ENCODE results near the gene ZNF518B.

ZNF518B gene

GRCh38 chr4:10496200-10496599 is 39.0 kb upstream of the ZNF518B start:
- no peaks in the 10 kb centered on the region for H3K4me1 Mint-ChIP-seq
- no peaks in the 10 kb centered on the region for H3K9me3 Mint-ChIP-seq
- TF ChIP-seq CTCF (IDR thresholded peaks at IDR 0.05; ENCODE audit: unreplicated experiment in 3 of 3) = no peak
- H3K27ac Mint-ChIP-seq = no peak overlapping the region
- H3K36me3 Mint-ChIP-seq (ENCODE audit: low read depth) = no peaks in the 10 kb centered on the region
- peaks cover 4% of the 10 kb centered on the region for H3K27me3 Mint-ChIP-seq (ENCODE audit: low read depth)
- no peak overlapping the region for H3K4me3 Mint-ChIP-seq

- peaks cover 4% of the 10 kb centered on the region for H3K27me3 Mint-ChIP-seq (ENCODE audit: low read depth)
- H3K9me3 Mint-ChIP-seq = no peaks in the 10 kb centered on the region
- no peak overlapping the region for H3K27ac Mint-ChIP-seq
- TF ChIP-seq CTCF (IDR thresholded peaks at IDR 0.05; ENCODE audit: unreplicated experiment in 3 of 3) = no peak
- H3K4me1 Mint-ChIP-seq = no peaks in the 10 kb centered on the region
- H3K4me3 Mint-ChIP-seq = no peak overlapping the region
- H3K36me3 Mint-ChIP-seq (ENCODE audit: low read depth) = no peaks in the 10 kb centered on the region
Observed at GRCh38 chr4:10495651-10496050, 38.4 kb upstream of the ZNF518B start.

DNA sequence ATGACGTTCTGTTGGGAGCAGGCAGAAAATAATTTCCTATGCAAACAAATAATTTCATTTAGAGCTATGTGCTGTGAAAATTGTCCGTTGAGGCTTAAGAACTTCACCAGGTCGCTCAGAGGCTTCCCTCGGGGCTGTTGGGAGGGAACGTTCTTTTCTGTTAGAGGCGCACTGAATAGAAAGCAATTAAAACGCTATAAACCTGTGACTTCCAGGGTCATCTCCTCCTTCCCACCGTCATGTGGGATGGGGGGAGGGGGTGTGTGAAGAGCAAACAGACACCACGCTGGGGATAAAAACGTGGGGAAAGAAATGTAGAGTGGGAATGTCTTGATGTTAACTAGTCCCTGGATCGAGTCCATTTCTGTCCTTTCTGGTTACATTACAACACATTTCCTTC is 35.2 kb upstream of the ZNF518B start:
- H3K9me3 Mint-ChIP-seq = no peaks in the 10 kb centered on the region
- no peaks in the 10 kb centered on the region for H3K4me1 Mint-ChIP-seq
- H3K27ac Mint-ChIP-seq = no peak overlapping the region
- TF ChIP-seq CTCF (IDR thresholded peaks at IDR 0.05; ENCODE audit: unreplicated experiment in 3 of 3) = no peak
- H3K36me3 Mint-ChIP-seq (ENCODE audit: low read depth) = no peaks in the 10 kb centered on the region
- peaks cover 4% of the 10 kb centered on the region for H3K27me3 Mint-ChIP-seq (ENCODE audit: low read depth)
- no peak overlapping the region for H3K4me3 Mint-ChIP-seq

- H3K4me3 Mint-ChIP-seq = no peak overlapping the region
- no peaks in the 10 kb centered on the region for H3K4me1 Mint-ChIP-seq
- no peak for TF ChIP-seq CTCF (IDR thresholded peaks at IDR 0.05; ENCODE audit: unreplicated experiment in 3 of 3)
- H3K27me3 Mint-ChIP-seq (ENCODE audit: low read depth) = peaks cover 9% of the 10 kb centered on the region
- H3K9me3 Mint-ChIP-seq = no peaks in the 10 kb centered on the region
- no peak overlapping the region for H3K27ac Mint-ChIP-seq
- no peaks in the 10 kb centered on the region for H3K36me3 Mint-ChIP-seq (ENCODE audit: low read depth)
Observed at GRCh38 chr4:10491401-10491800, 34.2 kb upstream of the ZNF518B start.

DNA sequence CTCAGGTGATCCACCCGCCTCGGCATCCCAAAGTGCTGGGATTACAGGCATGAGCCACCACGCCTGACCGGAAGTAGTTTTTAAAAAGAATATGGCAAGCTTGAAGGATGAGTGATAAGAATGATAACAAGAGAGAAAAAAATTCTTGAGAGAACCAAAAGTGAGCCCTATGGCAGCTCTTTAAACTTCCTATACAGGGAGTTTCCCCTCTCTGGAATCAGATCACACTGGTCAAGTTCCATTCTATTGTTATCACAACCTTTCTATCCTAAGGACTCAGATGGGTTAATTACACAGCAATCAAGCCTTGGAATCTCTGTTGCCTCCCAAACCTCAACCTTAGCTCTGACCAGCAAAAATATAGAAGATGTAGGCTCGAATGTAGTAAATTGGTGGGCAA is 33.8 kb upstream of the ZNF518B start:
- H3K27ac Mint-ChIP-seq = no peak overlapping the region
- H3K36me3 Mint-ChIP-seq (ENCODE audit: low read depth) = no peaks in the 10 kb centered on the region
- H3K27me3 Mint-ChIP-seq (ENCODE audit: low read depth) = peaks cover 9% of the 10 kb centered on the region
- no peak overlapping the region for H3K4me3 Mint-ChIP-seq
- H3K4me1 Mint-ChIP-seq = no peaks in the 10 kb centered on the region
- H3K9me3 Mint-ChIP-seq = no peaks in the 10 kb centered on the region
- TF ChIP-seq CTCF (IDR thresholded peaks at IDR 0.05; ENCODE audit: unreplicated experiment in 3 of 3) = no peak

DNA sequence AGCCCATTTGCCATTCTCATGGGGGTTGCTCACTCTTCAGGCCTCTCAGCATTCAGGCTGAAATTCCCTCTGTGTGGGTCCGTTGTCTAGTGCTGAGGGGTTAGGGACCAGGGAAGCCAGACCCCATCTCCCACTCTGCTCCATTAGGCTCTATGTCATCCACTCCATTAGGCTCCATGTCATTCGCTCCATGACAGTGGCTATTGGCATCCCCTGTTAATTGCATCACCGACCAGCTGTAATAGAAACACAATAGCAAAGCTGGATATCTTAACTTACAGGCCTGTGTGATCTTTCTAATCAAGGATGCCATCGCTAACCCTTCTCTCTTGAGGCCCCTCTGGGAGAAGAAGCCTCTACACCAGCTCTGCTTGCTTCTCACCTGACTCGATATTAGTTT is 25.7 kb upstream of the ZNF518B start:
- Mint-ChIP-seq H3K4me1 (no peaks in the 10 kb centered on the region), H3K27me3 (ENCODE audit: low read depth) (peaks cover 7% of the 10 kb centered on the region), H3K27ac (no peak overlapping the region), H3K36me3 (ENCODE audit: low read depth) (no peaks in the 10 kb centered on the region), H3K4me3 (no peak overlapping the region), H3K9me3 (no peaks in the 10 kb centered on the region)
- no peak for TF ChIP-seq CTCF (IDR thresholded peaks at IDR 0.05; ENCODE audit: unreplicated experiment in 3 of 3)
